ENCODE data around the gene MALAT1.

MALAT1 gene

DNA sequence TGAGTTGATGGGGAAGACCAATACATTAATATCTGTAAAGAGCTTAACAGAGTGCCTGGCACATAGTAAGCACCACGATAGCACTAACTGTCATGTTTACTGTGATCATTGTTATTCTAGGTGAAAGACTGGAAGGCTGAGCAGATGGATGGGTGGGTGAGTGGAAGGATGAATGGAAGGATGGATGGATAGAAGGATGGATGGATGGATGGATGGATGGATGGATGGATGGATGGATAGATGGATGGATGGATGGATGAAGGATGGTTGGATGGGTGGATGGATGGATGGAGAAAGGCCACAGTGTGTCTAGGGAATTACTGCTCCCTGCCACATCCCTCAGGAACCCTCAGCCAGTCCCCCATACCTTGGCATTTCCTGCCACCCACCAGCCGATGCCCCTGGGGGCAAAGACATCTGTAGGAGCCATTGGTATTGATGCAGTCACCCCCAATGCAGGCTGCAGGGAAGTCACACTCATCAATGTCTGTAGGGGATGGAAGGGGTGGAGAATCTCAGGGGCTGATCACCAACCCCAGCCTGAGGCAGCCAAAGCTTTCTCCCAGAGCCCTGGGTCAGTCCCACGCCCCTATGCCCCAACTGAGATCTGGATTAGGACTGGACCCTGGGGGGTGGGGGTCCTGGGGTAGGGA, 44.0 kb downstream of the MALAT1 start:
- TF ChIP-seq EZH2phosphoT487 (IDR thresholded peaks at IDR 0.05; ENCODE audit: low read length) (no peak), EZH2 (optimal IDR thresholded peaks at IDR 0.05; ENCODE audit: low read depth, low read length) (no peak)
- TF ChIP-seq, protein P1, sequence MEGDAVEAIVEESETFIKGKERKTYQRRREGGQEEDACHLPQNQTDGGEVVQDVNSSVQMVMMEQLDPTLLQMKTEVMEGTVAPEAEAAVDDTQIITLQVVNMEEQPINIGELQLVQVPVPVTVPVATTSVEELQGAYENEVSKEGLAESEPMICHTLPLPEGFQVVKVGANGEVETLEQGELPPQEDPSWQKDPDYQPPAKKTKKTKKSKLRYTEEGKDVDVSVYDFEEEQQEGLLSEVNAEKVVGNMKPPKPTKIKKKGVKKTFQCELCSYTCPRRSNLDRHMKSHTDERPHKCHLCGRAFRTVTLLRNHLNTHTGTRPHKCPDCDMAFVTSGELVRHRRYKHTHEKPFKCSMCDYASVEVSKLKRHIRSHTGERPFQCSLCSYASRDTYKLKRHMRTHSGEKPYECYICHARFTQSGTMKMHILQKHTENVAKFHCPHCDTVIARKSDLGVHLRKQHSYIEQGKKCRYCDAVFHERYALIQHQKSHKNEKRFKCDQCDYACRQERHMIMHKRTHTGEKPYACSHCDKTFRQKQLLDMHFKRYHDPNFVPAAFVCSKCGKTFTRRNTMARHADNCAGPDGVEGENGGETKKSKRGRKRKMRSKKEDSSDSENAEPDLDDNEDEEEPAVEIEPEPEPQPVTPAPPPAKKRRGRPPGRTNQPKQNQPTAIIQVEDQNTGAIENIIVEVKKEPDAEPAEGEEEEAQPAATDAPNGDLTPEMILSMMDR (IDR thresholded peaks at IDR 0.05; ENCODE audit: low read length), result no peak
- H3K4me1 ChIP-seq (ENCODE audit: low read length), result peaks cover 28% of the 10 kb centered on the region
- no peaks in the 10 kb centered on the region for H3K27me3 ChIP-seq (replicated peaks; ENCODE audit: insufficient read depth, low read length)
- H3K4me2 ChIP-seq (ENCODE audit: low read depth, low read length), result no peak overlapping the region
- H3K36me3 ChIP-seq (replicated peaks; ENCODE audit: insufficient read depth, low read length), result no peaks in the 10 kb centered on the region; the same call in 1 of the 2 replicates
- DNase-seq, result no peak
- peaks cover 6% of the 10 kb centered on the region; the same call in 1 of the 2 replicates for H3K79me2 ChIP-seq (ENCODE audit: low read length)
- no peak overlapping the region for H2AFZ ChIP-seq (ENCODE audit: low read length)
- no peaks in the 10 kb centered on the region for H3K9me2 ChIP-seq (replicated peaks; ENCODE audit: insufficient read depth, low read length)
- H3F3A ChIP-seq (ENCODE audit: insufficient read depth, low read length), result peaks cover 34% of the 10 kb centered on the region
- H3K9ac ChIP-seq (ENCODE audit: low read length), result no peak overlapping the region
- no peak overlapping the region for H3K27ac ChIP-seq (ENCODE audit: low read length)
- H4K20me1 ChIP-seq (ENCODE audit: insufficient read depth, low read length), result no peaks in the 10 kb centered on the region
- H3K9me3 ChIP-seq (replicated peaks; ENCODE audit: insufficient read depth, low read length), result no peaks in the 10 kb centered on the region
- no peak overlapping the region for H3K4me3 ChIP-seq (ENCODE audit: low read length)

DNA sequence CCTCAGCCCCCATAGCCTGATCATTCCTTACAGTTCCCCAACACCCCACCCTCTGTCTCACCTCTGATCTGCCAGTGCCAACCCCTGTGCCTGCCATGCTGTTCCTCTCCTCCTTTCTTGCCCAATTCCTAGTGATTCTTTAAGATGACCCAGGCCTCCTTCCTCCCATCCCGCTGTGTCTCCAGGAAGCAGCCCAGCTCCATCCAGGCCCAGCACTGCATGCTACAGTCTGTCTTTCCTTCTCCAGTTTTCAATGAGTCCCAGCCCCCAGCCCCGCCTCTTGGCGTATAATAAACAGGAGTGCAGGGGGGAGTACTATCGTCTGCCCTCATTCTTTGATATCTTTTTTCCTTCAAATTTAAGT, 47.0 kb downstream of the MALAT1 start:
- no peaks in the 10 kb centered on the region for H3K9me2 ChIP-seq (replicated peaks; ENCODE audit: insufficient read depth, low read length)
- H3K9ac ChIP-seq (ENCODE audit: low read length), result peak overlapping the region; percentile 59
- H3K4me1 ChIP-seq (ENCODE audit: low read length), result peaks cover 25% of the 10 kb centered on the region
- peak overlapping the region; percentile 79 for H3K4me2 ChIP-seq (ENCODE audit: low read depth, low read length)
- H2AFZ ChIP-seq (ENCODE audit: low read length), result peak overlapping the region; percentile 88
- peaks cover 3% of the 10 kb centered on the region; the same call in 1 of the 2 replicates for H3K79me2 ChIP-seq (ENCODE audit: low read length)
- no peaks in the 10 kb centered on the region for H3K9me3 ChIP-seq (replicated peaks; ENCODE audit: insufficient read depth, low read length)
- DNase-seq, result no peak
- TF ChIP-seq, protein P1 (IDR thresholded peaks at IDR 0.05; ENCODE audit: low read length), result no peak
- TF ChIP-seq EZH2phosphoT487 (IDR thresholded peaks at IDR 0.05; ENCODE audit: low read length) (no peak), EZH2 (optimal IDR thresholded peaks at IDR 0.05; ENCODE audit: low read depth, low read length) (no peak)
- H4K20me1 ChIP-seq (ENCODE audit: insufficient read depth, low read length), result no peaks in the 10 kb centered on the region
- H3F3A ChIP-seq (ENCODE audit: insufficient read depth, low read length), result peaks cover 22% of the 10 kb centered on the region
- H3K27ac ChIP-seq (ENCODE audit: low read length), result peak overlapping the region; percentile 74; the same call in 1 of the 2 replicates
- H3K27me3 ChIP-seq (replicated peaks; ENCODE audit: insufficient read depth, low read length), result no peaks in the 10 kb centered on the region
- no peaks in the 10 kb centered on the region for H3K36me3 ChIP-seq (replicated peaks; ENCODE audit: insufficient read depth, low read length)
- H3K4me3 ChIP-seq (ENCODE audit: low read length), result peak overlapping the region; percentile 59

DNA sequence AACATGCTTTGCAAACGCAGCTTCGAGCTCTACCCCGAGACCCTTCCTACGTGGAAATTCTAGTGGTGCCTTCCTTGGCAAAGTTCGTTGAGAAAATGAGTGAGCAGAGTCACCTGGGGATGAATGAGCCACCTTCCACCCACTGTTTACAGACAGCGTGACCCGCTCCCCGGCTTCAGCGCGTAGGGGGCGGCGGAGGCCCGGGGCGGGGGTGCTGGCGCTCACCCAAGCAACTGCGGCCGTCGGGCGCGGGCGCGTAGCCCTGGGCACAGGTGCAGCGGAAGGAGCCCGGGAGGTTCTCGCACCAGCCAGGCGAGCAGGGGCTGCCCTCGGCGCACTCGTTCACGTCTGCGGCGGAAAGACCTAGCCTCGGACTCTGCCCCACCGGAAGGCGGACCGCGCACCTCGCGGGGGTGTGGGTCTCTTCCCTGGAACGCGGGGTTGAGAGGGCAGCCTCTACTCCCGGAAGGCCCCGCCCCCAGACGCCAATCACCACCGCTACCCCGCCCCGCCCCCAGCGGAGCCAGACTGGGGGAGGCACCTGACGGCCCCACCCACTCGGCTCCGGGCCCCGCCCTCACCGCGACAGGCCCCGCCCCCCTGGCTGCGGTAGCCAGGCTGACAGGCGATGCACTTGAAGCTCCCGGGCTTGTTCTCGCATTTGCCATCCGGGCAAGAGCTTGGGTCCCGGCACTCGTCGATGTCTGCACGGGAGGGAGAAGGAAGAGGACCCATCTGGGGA, 47.5 kb downstream of the MALAT1 start:
- DNase-seq, result peak; percentile 96
- H3K9ac ChIP-seq (ENCODE audit: low read length), result peak overlapping the region; percentile 59

More for the DNA sequence above, 47.5 kb downstream of the MALAT1 start:
- Histone ChIP-seq H2AFZ (ENCODE audit: low read length) (peak overlapping the region; percentile 88), H4K20me1 (ENCODE audit: insufficient read depth, low read length) (no peaks in the 10 kb centered on the region), H3K36me3 (replicated peaks; ENCODE audit: insufficient read depth, low read length) (no peaks in the 10 kb centered on the region), H3K79me2 (ENCODE audit: low read length) (peaks cover 3% of the 10 kb centered on the region; the same call in 1 of the 2 replicates), H3K4me2 (ENCODE audit: low read depth, low read length) (peak overlapping the region; percentile 80), H3K9me2 (replicated peaks; ENCODE audit: insufficient read depth, low read length) (no peaks in the 10 kb centered on the region), H3K9me3 (replicated peaks; ENCODE audit: insufficient read depth, low read length) (no peaks in the 10 kb centered on the region), H3K4me1 (ENCODE audit: low read length) (peaks cover 26% of the 10 kb centered on the region), H3K4me3 (ENCODE audit: low read length) (peak overlapping the region; percentile 59), H3K27ac (ENCODE audit: low read length) (peak overlapping the region; percentile 74), H3K27me3 (replicated peaks; ENCODE audit: insufficient read depth, low read length) (no peaks in the 10 kb centered on the region), H3F3A (ENCODE audit: insufficient read depth, low read length) (peaks cover 23% of the 10 kb centered on the region)
- TF ChIP-seq EZH2phosphoT487 (IDR thresholded peaks at IDR 0.05; ENCODE audit: low read length) (no peak), EZH2 (optimal IDR thresholded peaks at IDR 0.05; ENCODE audit: low read depth, low read length) (no peak)
- TF ChIP-seq, protein P1 (IDR thresholded peaks at IDR 0.05; ENCODE audit: low read length), result no peak

Measured in MM.1S (cell line).